Ureter (tissue), 1 donor: ENCODE results near the gene MAG. TPM values are rescaled to one million over a fixed set of nuclear protein-coding genes. Genes with fewer than 3 reads are reported as not detected.
A peak's percentile ranks its signal among the peaks of the same experiment; 100 is the strongest.

Source experiments
- DNase-seq: peaks from one replicate; pipeline ENCODE4 v3.0.0-alpha.2; 2020; ENCODE audit warnings: low spot score
- total RNA-seq: library from RNA; stranded (reverse); gene quantifications from one replicate; pipeline ENCODE4 v1.2.4, GENCODE V29; 2023
- donor health status: DM: yes; HTN: yes; CAD: no.

MAG gene
- total RNA-seq: not detected

DNA sequence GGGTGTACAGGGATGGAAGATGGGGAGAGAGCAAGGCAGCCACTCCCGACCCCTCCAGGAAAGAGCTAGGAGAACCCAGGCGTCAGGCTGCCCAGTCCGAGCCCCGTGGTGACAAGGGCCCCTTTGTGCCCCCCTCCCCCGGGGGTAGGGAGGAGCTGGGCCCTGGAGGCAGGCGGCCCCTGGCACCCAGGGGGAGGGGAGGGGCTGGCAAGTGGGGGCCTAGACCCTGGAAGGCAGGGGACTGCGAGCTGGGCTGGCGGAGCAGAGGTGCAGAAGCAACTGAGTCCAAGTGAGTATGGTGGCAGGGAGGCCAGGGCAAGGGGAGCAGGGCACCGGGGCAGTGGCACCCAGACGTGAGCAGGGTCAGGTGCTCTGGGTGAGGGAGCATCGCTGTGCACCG, at the start of gene MAG:
MAG (plus strand) TSS at position 246 of the 400 bp plus-strand sequence. CDS start 3,248 bp downstream, outside the sequence.
- no peak for DNase-seq

DNA sequence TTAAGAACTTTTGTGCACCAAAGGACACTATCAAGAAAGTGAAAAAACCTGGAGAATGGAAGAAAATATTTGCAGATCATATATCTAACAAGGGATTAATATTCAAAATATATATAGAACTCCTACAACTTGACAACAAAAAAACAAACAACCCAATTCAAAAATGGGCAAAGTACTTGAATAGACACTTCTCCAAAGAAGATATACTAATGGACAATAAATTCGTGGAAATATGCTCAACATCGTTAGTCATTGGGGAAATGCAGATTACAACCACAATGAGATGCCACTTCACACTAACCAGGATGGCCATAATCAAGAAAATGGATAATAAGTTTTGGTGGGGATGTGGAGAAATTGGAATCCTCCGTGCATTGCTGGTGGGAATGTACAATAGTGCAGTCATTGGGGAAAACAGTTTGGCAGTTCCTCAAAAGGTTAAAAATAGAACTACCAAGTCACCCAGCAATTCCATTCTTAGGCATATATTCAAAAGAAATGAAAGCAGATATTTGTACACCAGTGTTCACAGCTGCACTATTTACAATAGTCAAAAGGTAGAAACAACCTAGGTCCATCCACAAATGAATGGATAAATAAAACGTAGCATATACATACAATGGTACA, 45.4 kb upstream of the MAG start:
- DNase-seq: no peak

GRCh38 chr19:35247526-35248309, 44.2 kb upstream of the MAG start:
- peak; percentile 87 for DNase-seq

GRCh38 chr19:35248310-35249145, 43.4 kb upstream of the MAG start, which contains the start of gene LSR:
LSR (plus strand) TSS chr19:35249002; CDS start chr19:35249023, 21 bp downstream.
- peak; percentile 89 for DNase-seq

DNA sequence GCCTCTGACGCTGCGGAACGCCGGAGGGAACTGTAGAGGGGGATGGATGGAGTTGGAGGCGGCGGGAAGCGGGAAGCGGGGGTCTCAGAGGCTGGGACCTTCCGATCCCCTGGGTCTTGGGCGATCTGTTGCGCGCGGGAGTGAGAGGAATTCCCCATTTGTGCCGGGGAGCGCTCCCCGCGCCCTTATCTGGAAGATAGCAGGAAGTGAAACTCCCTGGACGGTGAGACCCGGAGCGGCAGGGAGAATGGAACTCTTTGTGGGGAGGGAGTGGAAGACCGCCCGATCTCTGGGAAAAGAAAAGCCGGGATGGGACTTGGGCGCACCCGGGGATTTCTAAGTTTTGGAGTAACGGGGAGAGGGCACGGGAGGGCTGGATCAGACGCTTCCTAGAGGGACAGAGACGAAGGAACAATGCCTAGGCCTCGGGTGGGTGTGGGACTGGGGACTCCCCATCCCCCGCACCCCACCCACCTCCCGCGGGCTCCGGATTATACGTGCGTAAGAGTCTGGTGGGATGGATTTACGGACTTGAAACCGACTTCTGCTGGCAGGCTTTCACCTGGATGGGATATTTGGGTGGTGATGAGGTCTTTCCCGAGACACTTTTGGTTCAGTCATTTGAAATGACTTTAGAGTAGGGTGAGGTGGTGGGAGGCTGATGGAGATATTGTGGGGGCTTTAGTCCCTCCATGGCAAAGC, 42.7 kb upstream of the MAG start:
- no peak for DNase-seq

- no peak for DNase-seq
Observed at GRCh38 chr19:35249848-35250711, 41.9 kb upstream of the MAG start.

DNA sequence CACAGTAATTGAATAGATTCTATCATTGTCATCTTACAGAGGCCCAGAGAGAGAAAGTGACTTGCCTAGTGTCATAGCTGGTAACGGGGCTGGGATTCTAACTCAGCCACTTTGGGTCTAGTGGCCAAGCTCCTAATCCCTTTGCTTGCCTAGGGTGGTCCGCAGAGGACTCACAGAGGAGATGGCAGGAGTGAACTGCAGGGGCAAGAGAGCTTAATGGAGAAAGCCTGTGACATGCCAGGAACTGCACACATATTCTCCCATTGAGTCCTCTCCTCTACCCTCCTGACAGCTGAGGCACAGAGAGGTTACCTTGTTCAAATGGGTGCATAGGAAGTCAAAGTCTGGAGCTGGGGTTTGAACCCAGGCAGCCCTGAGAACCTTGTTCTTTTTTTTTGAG, 40.5 kb upstream of the MAG start:
- DNase-seq: no peak

DNA sequence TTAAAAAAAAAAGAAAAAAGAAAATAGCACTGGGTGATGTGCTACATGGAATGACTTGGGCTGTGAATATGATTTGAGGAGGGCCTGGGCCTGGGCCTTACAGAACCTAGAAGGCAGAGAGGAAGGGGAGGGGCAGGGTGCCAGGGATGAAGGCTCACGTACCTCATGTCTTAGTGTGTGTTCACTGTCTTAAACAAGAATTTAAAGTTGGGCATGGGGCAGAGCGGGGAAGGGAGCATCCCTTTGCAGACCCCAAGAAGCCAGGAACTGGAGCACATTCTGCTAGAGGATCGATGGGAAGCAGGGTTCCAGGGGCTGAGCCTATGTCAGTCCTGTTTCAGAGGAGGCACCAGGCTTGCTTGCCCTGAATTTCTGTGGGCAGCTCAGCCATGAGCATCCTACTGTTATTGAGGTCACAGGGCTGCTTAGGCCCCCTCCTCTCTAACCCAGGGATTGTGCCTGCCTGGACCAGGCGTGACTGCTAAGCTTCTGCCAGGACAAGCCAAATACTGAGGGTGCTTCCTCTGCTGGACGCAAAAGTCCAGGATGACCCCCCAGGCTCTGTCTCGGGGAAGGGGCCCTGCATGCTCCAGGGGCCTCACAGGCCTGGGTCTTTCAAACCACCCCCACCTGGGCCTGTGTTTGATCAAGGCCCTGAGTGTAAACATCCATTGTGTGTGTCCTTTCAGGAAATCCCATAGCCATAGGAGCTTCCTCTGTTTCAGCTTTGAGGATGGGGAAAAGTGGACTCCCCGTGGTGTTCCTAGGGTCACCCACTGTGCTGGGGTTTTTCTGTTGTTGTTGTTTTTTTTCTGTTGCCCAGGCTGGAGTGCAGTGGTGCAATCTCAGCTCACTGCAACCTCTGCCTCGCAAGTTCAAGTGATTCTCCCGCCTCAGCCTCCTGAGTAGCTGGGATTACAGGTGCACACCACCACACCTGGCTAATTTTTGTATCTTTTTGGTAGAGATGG, 38.4 kb upstream of the MAG start:
- DNase-seq: no peak

- no peak for DNase-seq
Observed at GRCh38 chr19:35254341-35255297, 37.3 kb upstream of the MAG start.

GRCh38 chr19:35256566-35256965, 35.4 kb upstream of the MAG start:
- DNase-seq: no peak

- no peak for DNase-seq
Observed at GRCh38 chr19:35257113-35257461, 34.9 kb upstream of the MAG start.

DNA sequence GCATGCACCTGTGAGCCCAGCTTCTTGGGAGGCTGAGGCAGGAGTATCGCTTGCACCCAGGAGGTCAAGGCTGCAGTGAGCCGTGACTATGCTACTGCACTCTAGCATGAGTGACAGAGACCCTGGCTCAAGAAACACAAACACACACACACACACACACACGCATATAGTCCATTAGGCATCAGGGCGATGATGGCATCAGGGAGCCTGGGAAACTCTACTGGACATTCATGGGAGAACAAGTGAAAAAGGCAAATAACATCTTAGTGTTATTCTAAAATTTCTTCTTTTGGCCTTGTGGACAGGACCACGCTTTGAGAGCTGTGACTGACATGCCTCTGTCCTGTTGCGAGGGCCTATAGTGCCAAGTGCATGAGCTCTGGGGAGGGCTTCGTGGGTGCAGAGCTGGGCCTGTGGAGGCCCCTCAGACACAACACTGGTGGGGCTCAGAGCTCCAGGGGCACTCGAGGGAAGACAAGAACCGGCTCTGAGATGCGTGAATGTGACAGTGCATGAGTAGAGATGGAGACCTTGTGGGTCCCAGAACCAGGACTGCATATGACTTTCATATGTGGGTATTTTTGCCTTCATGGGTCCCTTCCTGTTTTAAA, 31.2 kb upstream of the MAG start:
- peak; percentile 39 for DNase-seq

GRCh38 chr19:35261356-35262100, 30.4 kb upstream of the MAG start:
- peak; percentile 38 for DNase-seq

DNA sequence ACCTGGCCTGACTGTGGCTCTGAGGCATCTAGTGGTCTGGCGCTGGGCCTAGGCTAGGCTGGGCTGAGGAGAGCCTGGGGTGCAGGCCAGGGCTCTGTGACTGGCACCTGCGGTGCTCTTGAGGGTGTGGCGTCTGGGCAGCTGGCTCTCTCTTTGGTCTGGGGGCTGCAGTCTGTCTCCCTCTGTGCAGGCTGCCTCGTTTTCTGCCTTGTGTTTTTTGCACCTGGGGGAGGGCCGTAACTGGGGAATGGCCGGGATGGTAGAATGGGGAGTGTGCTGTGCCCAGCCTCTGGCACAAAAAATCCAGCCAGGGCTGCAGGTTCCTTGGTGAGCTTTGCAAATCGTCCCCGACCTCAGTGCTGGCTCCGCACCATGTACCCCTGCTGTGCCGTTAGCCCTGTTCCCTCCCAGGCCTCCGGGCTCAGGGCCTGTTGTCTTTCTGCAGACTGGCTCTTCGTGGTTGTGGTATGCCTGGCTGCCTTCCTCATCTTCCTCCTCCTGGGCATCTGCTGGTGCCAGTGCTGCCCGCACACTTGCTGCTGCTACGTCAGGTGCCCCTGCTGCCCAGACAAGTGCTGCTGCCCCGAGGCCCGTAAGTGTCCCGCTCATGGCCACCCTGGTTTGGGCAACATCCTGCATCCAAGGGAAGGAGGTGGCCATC, 29.7 kb upstream of the MAG start:
- peak; percentile 40 for DNase-seq

DNA sequence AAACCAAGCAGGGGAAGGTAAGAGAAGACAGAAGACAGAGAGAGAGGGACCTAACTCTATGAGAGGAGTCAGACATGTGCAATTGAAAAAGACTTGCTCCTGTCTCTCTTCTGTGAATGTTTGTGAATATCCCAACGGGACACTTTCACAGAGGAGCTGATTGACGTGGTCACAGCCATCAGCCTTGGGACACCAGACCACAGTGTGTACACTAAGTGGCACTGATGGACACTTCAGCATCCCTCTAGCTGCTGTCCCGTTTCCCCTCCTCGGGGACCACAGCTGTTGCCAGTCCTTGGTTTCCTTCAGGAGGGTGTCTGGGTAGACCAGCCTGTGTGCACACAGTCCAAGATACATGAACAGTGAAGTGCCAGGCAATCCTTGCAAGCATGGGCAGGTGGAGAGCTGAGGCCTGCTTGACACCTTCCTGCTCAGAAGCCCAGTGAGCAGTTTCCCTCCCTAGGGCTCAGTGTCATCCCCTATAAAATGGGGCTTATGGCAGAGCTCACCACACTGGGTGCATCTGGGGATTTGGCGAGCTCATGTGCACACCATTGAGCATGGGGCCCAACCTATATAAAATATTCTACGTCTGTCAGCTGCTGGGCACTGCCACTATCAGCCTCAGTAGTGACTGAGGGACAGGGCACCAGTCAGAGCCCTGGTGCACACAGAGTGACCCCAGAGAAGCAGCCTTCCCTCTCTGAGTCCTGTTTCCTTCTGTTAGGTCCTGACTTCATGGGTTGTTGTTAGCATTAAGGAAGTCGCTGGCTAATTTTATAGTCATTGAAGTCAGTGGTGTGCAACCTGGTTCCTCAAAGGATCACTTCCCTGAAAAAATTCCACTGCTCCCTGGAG, 27.5 kb upstream of the MAG start:
- DNase-seq: peak; percentile 35
